HG02981 (cell line): ENCODE results near the gene TLR5.
A peak's percentile ranks its signal among the peaks of the same experiment; 100 is the strongest.

Source experiments
- ATAC-seq: cut with Tn5 transposase; IDR thresholded peaks from one replicate; pipeline ENCODE4 v1.9.1; 2021; ENCODE audit warnings: mild to moderate bottlenecking, moderate library complexity; ENCODE audit not compliant: unreplicated experiment

Gene TLR5

GRCh38 chr1:223152399-223152798, 9.4 kb upstream of the TLR5 start:
- no peak for ATAC-seq

DNA sequence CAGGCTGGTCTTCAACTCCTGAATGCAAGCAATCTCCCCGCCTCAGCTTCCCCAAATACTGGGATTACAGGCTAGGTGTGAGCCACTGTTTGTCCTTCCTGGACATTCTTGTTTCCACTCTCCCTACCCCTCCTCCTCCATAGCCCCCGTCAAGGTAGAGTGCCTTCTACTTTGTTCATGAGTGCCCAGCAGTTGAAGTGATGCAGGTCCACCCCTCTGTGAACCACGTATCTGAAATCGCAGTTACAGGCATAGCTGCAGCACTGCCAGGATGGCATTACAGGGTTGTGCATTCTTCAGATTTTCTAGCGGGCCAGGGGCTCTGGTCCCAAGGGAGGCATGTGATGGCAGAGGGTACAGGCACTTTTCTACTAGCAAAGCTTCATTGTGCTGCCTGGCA, 7.4 kb upstream of the TLR5 start:
- no peak for ATAC-seq

DNA sequence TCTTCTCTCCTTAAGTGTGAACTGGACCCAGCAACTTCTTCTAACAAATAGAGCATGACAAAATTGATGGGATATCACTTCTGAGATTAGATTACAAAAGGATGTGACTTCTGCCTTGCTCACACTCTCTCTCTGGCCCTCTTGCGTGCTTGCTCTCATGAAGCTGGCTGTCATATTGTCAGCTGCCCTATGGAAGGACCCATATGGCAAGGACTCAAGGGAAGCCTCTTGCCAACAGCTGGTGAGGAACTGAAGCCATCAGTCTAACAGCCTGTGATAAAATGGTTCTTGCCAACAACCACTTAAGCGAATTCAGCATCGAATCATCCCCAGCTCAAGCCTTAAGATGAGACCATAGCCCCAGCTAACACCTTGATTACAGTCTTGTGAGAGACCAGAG, 4.8 kb upstream of the TLR5 start:
- ATAC-seq = no peak

DNA sequence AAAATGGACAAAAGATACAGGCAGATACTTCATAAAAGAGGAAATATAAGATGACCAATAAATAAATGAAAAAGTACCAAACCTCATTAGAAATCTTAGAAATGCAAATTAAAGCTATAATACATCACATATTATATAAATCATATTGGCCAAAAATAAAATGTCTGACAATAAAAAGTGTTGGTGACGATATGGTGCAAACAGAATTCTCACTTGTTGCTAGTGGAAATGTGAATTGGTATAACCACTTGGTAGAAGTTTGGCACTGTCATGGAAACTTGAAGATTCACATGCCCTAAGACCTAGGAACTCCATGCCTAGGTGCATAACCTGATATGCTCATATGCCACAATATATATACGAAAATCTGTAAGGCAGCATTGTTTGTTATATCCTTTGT, 4.4 kb upstream of the TLR5 start:
- no peak for ATAC-seq

- no peak for ATAC-seq
These were observed 3.7 kb upstream of the TLR5 start for GRCh38 chr1:223146745-223147144.

GRCh38 chr1:223144914-223145313, 1.9 kb upstream of the TLR5 start:
- ATAC-seq = no peak

- ATAC-seq = no peak
These were observed 1.4 kb upstream of the TLR5 start for GRCh38 chr1:223144431-223144830.

GRCh38 chr1:223143537-223144248, 645 bp upstream of the TLR5 start:
- ATAC-seq = peak; percentile 48

GRCh38 chr1:223142269-223142668, 779 bp downstream of the TLR5 start:
- no peak for ATAC-seq

GRCh38 chr1:223140611-223141405, 2.2 kb downstream of the TLR5 start:
- no peak for ATAC-seq

GRCh38 chr1:223137455-223138085, 5.5 kb downstream of the TLR5 start:
- no peak for ATAC-seq

DNA sequence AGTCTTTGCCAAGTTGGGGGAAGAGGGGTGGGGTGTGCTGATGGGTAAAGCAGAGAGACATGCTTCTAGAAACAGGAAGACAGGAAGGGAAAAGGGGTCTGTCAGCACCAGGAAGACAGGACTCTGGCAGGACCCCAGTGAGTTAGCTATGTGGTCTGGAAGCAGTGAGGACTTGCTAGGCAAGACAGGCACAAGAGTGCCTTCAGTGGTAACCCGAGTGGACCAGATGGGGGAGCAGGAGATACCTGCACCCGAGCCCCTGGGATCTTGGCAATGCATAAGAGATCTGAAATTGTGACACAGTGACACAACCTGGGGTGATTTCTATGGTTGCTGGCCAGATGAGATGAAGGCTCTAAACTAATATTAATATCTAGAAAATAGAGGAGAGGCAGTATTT, 7.0 kb downstream of the TLR5 start:
- ATAC-seq = no peak

DNA sequence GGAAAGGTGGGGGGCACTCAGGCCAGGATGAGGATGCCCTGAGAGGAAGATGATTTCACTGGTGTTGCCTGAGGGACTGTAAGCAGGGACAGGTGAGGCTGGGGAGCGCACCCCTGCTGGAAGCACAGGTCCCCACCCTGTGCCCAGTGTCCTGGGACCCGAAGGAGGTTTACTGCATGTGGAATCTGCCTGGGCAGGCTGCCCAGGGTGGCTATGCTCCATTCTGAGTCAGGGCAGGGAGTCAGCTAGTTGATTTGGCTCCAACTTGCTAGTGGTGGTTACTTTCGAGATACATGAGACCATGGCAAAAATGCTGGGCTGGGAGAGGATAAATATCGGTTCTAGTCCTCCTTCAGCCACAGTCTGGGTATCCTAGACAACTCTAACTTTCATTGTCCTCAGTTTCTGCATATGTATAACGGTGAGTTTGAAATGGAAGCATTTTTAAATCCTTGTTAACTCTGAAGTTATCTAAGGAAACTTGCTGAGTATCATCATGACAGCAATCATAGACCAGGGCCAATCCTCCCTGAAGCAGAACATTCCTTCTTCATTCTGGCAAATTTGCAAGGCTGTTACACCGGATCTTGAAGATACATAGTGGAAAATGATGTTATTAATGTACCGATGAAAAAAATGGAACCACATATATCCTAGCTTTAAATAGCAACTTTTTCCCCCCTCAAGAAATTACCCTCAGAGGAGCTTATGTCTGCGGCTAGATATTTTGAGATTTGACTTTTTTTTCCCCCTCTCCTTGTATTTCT, 7.7 kb downstream of the TLR5 start:
- no peak for ATAC-seq

DNA sequence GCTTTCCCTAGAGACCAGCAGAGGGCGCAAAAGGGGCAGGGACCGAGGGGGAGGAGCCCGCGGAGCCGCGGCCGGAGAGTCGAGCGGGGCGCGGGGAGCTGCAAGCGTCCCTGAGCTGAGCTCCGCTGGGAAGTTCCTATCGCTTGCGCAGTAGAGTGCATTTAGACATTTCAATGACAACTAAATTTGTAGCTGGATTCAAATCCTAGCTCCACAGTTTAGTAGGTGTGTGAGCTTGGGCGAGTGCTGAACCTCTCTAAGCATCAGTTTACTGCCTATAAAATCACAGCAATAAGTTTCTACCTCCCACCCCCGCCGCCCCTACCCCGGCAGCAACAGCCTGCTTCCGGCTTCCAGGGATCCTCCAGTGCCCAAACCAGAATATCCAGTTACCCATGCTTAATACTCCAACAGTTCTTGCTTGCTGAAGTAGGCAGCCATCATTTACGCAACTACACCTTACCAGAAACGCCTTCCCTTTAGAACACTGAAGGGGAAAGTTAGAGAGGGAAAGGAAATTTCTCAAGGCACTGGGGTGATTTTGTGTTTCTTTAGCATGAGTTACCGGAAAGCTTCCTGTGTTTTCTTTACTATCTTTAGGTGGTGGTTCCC, 9.1 kb downstream of the TLR5 start:
- peak; percentile 86 for ATAC-seq

GRCh38 chr1:223133306-223133823, 9.7 kb downstream of the TLR5 start:
- ATAC-seq = peak; percentile 17

DNA sequence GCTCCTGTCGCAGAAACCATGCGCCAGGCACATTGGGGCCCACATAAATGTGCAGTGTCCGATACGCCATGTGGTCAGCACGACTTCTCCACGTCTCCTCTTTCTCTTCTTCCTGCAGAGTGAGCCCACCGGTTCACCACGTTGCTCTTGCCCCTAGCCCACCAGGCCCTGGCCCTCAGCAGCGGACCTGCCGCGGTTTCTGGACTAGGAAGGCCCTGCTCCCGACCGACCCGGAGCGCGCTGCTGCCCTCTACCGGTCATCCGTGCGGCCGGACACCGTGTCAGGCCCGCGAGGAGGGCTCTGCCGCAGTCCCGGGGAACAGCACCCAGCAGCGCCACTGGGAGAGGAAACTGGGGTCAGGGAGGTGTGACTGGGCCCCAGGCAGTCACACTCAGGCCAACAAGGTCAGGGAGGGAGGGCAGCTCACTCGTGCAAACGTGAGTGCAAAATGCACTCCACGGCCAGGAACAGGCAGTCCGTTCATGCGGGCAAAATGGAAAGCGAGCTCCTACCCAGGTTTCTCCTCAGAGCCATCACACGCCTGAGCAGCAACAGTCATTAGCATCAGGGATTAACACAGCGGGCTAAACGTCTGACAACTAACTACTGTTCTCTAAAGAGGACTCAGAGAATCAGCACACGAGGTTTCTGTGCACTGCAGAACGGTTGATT, 13.7 kb downstream of the TLR5 start:
- ATAC-seq = peak; percentile 54

GRCh38 chr1:223126741-223127140, 16.3 kb downstream of the TLR5 start:
- ATAC-seq = no peak

GRCh38 chr1:223125766-223126165, 17.3 kb downstream of the TLR5 start:
- no peak for ATAC-seq

DNA sequence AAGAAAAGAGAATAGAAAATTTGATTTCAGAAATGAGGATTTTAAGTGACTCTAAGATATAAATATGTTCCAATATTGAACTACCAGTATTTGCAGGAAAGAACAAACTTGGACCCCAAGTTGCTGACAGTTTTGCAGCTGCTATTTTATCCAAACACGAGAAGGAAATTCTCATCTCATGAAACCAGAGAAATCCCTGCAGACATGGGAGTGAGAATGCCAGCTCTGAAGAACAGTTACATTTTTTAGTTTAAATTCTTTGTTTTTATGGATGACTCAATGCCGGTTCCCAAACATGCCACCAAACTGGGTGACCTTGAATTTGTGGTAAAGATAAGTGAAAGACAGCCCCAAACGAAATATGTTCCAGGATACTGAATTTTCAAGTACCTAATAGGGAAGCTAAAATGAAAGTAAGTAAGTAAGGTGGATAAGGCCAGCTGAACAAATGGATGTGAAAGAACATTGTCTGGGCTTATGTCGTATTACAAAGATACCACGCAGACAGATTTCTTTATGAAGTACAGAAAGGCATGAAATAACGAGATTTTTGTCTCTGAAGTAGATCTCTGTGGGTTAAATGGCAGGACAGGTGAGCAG, 19.9 kb downstream of the TLR5 start:
- no peak for ATAC-seq

DNA sequence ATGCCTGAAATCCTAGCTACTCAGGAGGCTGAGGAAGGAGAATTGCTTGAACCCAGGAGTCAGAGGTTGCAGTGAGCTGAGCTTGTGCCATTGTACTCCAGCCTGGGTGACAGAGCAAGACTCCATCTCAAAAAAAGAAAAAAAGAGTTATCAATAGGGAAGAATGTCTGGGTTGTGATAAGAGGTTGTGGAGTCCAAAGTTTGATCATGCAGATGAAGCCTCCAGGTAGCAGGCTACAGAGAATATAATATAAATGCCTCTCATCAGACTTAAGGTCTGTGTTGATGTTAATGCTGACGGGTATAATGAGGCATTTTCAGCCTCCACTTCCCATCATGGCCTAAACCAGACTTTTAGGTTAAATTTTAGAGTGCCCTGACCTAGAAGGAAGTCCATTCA, 24.6 kb downstream of the TLR5 start:
- ATAC-seq = no peak
